GM12891 (cell line): ENCODE measurements around the gene MSI2.
A peak's percentile ranks its signal among the peaks of the same experiment; 100 is the strongest.

Experiments used
- DNase-seq: peaks from one replicate; pipeline ENCODE4 v3.0.0; 2011; ENCODE audit warnings: low spot score; ENCODE audit not compliant: insufficient read length
- FAIRE-seq: peaks from 2 replicates; lab custom pipeline; 2011; peaks lifted over from hg19 to GRCh38; lab: Jason Lieb, UNC
- PAX5 ChIP-seq: IDR thresholded peaks from 2 replicates; pipeline ENCODE4 v1.6.1; 2011; ENCODE audit warnings: low read length, moderate library complexity, mild to moderate bottlenecking; ENCODE audit not compliant: insufficient read depth, severe bottlenecking
- POLR2A ChIP-seq: IDR thresholded peaks from 2 replicates; pipeline ENCODE4 v1.6.1; 2011; ENCODE audit warnings: low read depth, low read length, control low read depth
- POLR2AphosphoS5 ChIP-seq: IDR thresholded peaks from 2 replicates; pipeline ENCODE4 v1.6.1; 2011; ENCODE audit warnings: low read depth, low read length, control low read depth
- POU2F2 ChIP-seq: IDR thresholded peaks from 2 replicates; pipeline ENCODE4 v1.6.1; 2011; ENCODE audit warnings: low read depth, mild to moderate bottlenecking, control low read depth, low read length, moderate library complexity
- SPI1 ChIP-seq: IDR thresholded peaks from 2 replicates; pipeline ENCODE4 v1.6.1; 2011; ENCODE audit warnings: low read depth, low read length, control low read depth
- TAF1 ChIP-seq: IDR thresholded peaks from 2 replicates; pipeline ENCODE4 v1.6.1; 2011; ENCODE audit warnings: low read depth, low read length, control low read depth

The MSI2 gene

GRCh38 chr17:57257895-57258851 lies 1.9 kb downstream of the MSI2 start:
- DNase-seq (no peak), FAIRE-seq (peak; percentile 13)
- no peak for TF ChIP-seq POLR2A
- no peak for TF ChIP-seq POLR2AphosphoS5
- no peak for TF ChIP-seq TAF1
- no peak for TF ChIP-seq PAX5
- no peak for TF ChIP-seq POU2F2
- no peak for TF ChIP-seq SPI1

GRCh38 chr17:57259306-57259705 lies 3.0 kb downstream of the MSI2 start:
- no peak for FAIRE-seq
- DNase-seq = no peak
- TF ChIP-seq POLR2AphosphoS5 = no peak
- no peak for TF ChIP-seq POU2F2
- TF ChIP-seq PAX5 = no peak
- no peak for TF ChIP-seq SPI1
- TF ChIP-seq POLR2A = no peak
- no peak for TF ChIP-seq TAF1

GRCh38 chr17:57259817-57260216 lies 3.5 kb downstream of the MSI2 start:
- DNase-seq (no peak), FAIRE-seq (no peak)
- TF ChIP-seq SPI1 = no peak
- no peak for TF ChIP-seq POLR2AphosphoS5

- FAIRE-seq = no peak
- no peak for TF ChIP-seq POLR2A
- TF ChIP-seq PAX5 = no peak
- no peak for TF ChIP-seq TAF1
- no peak for TF ChIP-seq POU2F2
- TF ChIP-seq POLR2AphosphoS5 = no peak
- no peak for TF ChIP-seq SPI1
- DNase-seq = no peak
Observed at GRCh38 chr17:57260325-57261083, 4.2 kb downstream of the MSI2 start.

- no peak for FAIRE-seq
- DNase-seq = no peak
- TF ChIP-seq SPI1 (no peak), POLR2A (no peak), TAF1 (no peak), POU2F2 (no peak), PAX5 (no peak), POLR2AphosphoS5 (no peak)
Observed at GRCh38 chr17:57261084-57261461, 4.8 kb downstream of the MSI2 start.

- DNase-seq (no peak), FAIRE-seq (no peak)
- TF ChIP-seq POU2F2 = no peak
- TF ChIP-seq POLR2AphosphoS5 = no peak
- no peak for TF ChIP-seq PAX5
- no peak for TF ChIP-seq SPI1
- TF ChIP-seq POLR2A = no peak
- TF ChIP-seq TAF1 = no peak
Observed at GRCh38 chr17:57262557-57262956, 6.2 kb downstream of the MSI2 start.

- DNase-seq (no peak), FAIRE-seq (no peak)
- TF ChIP-seq POLR2AphosphoS5 (no peak), POU2F2 (no peak), PAX5 (no peak), POLR2A (no peak), TAF1 (no peak), SPI1 (no peak)
Observed at GRCh38 chr17:57264250-57264649, 7.9 kb downstream of the MSI2 start.

- FAIRE-seq (no peak), DNase-seq (no peak)
- TF ChIP-seq POLR2A (no peak), POU2F2 (no peak), TAF1 (no peak), PAX5 (no peak), SPI1 (no peak), POLR2AphosphoS5 (no peak)
Observed at GRCh38 chr17:57264776-57265175, 8.5 kb downstream of the MSI2 start.

- DNase-seq (no peak), FAIRE-seq (no peak)
- TF ChIP-seq POU2F2 (no peak), POLR2A (no peak), TAF1 (no peak), PAX5 (no peak), POLR2AphosphoS5 (no peak), SPI1 (no peak)
Observed at GRCh38 chr17:57266902-57267311, 10.6 kb downstream of the MSI2 start.
